Breast epithelium (tissue), 4 donors: ENCODE data around the gene SAP130. TPM values are rescaled to one million over a fixed set of nuclear protein-coding genes. Genes with fewer than 3 reads are reported as not detected.

Experiments used
- DNase-seq, 2 donors: peaks; one replicate each; pipeline ENCODE4 v3.0.0-alpha.2; 2019; ENCODE audit warnings: low spot score in 2 of 2
- H3K27ac ChIP-seq, 2 donors: fragments of 200-600 bp; sonication (generic) in 1 of 2; one replicate each; pipeline ENCODE4 v1.5.1; 2016 to 2019; ENCODE audit warnings: mild to moderate bottlenecking in 1 of 2
- H3K27me3 ChIP-seq, 2 donors: fragments of 200-600 bp; sonication (generic) in 1 of 2; one replicate each; pipeline versions ENCODE4 v1.5.1 to v1.6.0; 2017 to 2019; ENCODE audit warnings: control low read depth in 1 of 2, mild to moderate bottlenecking in 1 of 2
- H3K36me3 ChIP-seq: fragments of 200-600 bp; one replicate; pipeline ENCODE4 v1.5.1; 2019
- H3K4me1 ChIP-seq, 2 donors: fragments of 200-600 bp; sonication (generic); one replicate each; pipeline ENCODE4 v1.5.1; 2016 to 2019; ENCODE audit warnings: control low read depth in 1 of 2
- H3K4me3 ChIP-seq, 3 donors: fragments of 200-600 bp; sonication (generic); 1 replicate in 2 of 3; 2 replicates in 1 of 3; pipeline ENCODE4 v1.5.1; 2016 to 2019; ENCODE audit warnings: mild to moderate bottlenecking in 3 of 3, moderate library complexity in 2 of 3
- H3K9me3 ChIP-seq, 2 donors: fragments of 200-600 bp; sonication (generic) in 1 of 2; one replicate each; pipeline ENCODE4 v1.5.1; 2016 to 2019; ENCODE audit warnings: control low read depth in 1 of 2
- CTCF ChIP-seq, 3 donors: fragments of 450-650 bp; IDR thresholded peaks; one replicate each; pipeline ENCODE4 v1.5.1; 2016 to 2017; ENCODE audit warnings: antibody characterized with exemption in 3 of 3, mild to moderate bottlenecking in 3 of 3, moderate library complexity in 3 of 3
- POLR2A ChIP-seq: fragments of 450-650 bp; IDR thresholded peaks from one replicate; pipeline ENCODE4 v1.6.1; 2016; ENCODE audit warnings: antibody characterized with exemption, mild to moderate bottlenecking, moderate library complexity
- POLR2AphosphoS5 ChIP-seq, 3 donors: sonication (generic); formaldehyde crosslinking; IDR thresholded peaks; one replicate each; pipeline ENCODE4 v1.6.1; 2017; ENCODE audit warnings: antibody characterized with exemption in 3 of 3
- intact Hi-C: fragments of 100-400 bp; cut with DNase I; formaldehyde crosslinking; loops from one replicate; pipeline ENCODE4 v1.15.1; 2023; ENCODE audit warnings: low total_unique reads
- total RNA-seq, 3 donors: library from RNA; depleted of rRNA; stranded (reverse); fragments of >200 nt; gene quantifications; one replicate each; pipeline ENCODE4 v1.1.0, GENCODE V29; 2016

SAP130 gene
- total RNA-seq, 3 donors from 2014 or later: 7.5 to 10.4 (median 8.5) TPM

GRCh38 chr2:128026448-128027277 lies 1.2 kb downstream of the SAP130 start:
- no peaks in the 10 kb centered on the region for H3K9me3 ChIP-seq
- peak overlapping the region; percentile 92 to 98 for H3K27ac ChIP-seq
- intact Hi-C loops: no loop called here
- H3K4me3 ChIP-seq: peak overlapping the region; percentile 84 to 100 (median 99)
- H3K4me1 ChIP-seq: no peaks in the 10 kb centered on the region
- TF ChIP-seq POLR2AphosphoS5 (IDR thresholded peaks at IDR 0.05) (no peak), POLR2A (no peak), CTCF (IDR thresholded peaks at IDR 0.05) (no peak)
- no peaks in the 10 kb centered on the region for H3K36me3 ChIP-seq
- no peaks in the 10 kb centered on the region for H3K27me3 ChIP-seq
- no peak for DNase-seq

GRCh38 chr2:128024816-128025215 lies 3.0 kb downstream of the SAP130 start:
- H3K27ac ChIP-seq: no peak overlapping the region
- intact Hi-C loops: no loop called here
- TF ChIP-seq POLR2A (no peak), CTCF (IDR thresholded peaks at IDR 0.05) (no peak), POLR2AphosphoS5 (IDR thresholded peaks at IDR 0.05) (no peak)
- DNase-seq: no peak
- no peaks in the 10 kb centered on the region for H3K27me3 ChIP-seq
- no peaks in the 10 kb centered on the region for H3K4me1 ChIP-seq
- H3K9me3 ChIP-seq: no peaks in the 10 kb centered on the region
- H3K36me3 ChIP-seq: no peaks in the 10 kb centered on the region
- no peak overlapping the region for H3K4me3 ChIP-seq

- intact Hi-C loops: no loop called here
- H3K27me3 ChIP-seq: no peaks in the 10 kb centered on the region
- H3K27ac ChIP-seq: no peak overlapping the region
- H3K4me3 ChIP-seq: no peak overlapping the region
- H3K36me3 ChIP-seq: no peaks in the 10 kb centered on the region
- no peak for DNase-seq
- TF ChIP-seq POLR2A (no peak), CTCF (IDR thresholded peaks at IDR 0.05) (no peak), POLR2AphosphoS5 (IDR thresholded peaks at IDR 0.05) (no peak)
- H3K9me3 ChIP-seq: no peaks in the 10 kb centered on the region
- H3K4me1 ChIP-seq: no peaks in the 10 kb centered on the region
Observed at GRCh38 chr2:128017561-128017960, 10.3 kb downstream of the SAP130 start.

GRCh38 chr2:128016620-128017019 lies 11.2 kb downstream of the SAP130 start:
- H3K27ac ChIP-seq: no peak overlapping the region
- intact Hi-C loops: no loop called here

More at GRCh38 chr2:128016620-128017019, 11.2 kb downstream of the SAP130 start:
- no peak for TF ChIP-seq POLR2AphosphoS5 (IDR thresholded peaks at IDR 0.05)
- TF ChIP-seq CTCF (IDR thresholded peaks at IDR 0.05): no peak
- no peak for TF ChIP-seq POLR2A
- DNase-seq: no peak
- Histone ChIP-seq H3K9me3 (no peaks in the 10 kb centered on the region), H3K4me1 (no peaks in the 10 kb centered on the region), H3K36me3 (no peaks in the 10 kb centered on the region), H3K27me3 (no peaks in the 10 kb centered on the region), H3K4me3 (no peak overlapping the region)
